ENCODE data around the gene EPGN. TPM values are rescaled to one million over a fixed set of nuclear protein-coding genes. Genes with fewer than 3 reads are reported as not detected.

Gene EPGN
- total RNA-seq, 2 experiments from 2014 or later: not detected

DNA sequence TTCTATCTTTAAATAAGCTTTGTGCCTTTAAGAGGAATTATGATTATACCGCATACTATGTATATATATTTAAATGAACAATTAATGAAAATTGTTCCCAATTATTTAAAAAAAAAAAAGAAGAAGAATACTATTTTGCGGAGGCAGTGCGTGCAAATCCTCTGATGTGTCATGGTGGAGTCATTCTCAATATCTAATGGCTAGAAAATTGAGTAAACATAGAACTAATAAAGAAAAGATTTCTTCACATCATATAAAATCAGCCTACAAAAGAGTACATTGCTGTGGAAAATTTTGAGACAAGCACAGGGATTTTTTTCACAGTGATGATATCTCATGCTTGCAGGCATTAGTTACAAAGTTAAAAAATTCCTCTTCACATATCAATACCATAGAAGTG lies 54.1 kb downstream of the EPGN start:
- Mint-ChIP-seq H3K36me3 (no peaks in the 10 kb centered on the region), H3K4me1 (ENCODE audit: low read depth) (peaks cover 10% of the 10 kb centered on the region), H3K27me3 (peaks cover 33% of the 10 kb centered on the region), H3K4me3 (no peak overlapping the region), H3K9me3 (no peaks in the 10 kb centered on the region), H3K27ac (no peak overlapping the region)
- no peak for DNase-seq
- intact Hi-C loops (cut with micrococcal nuclease): no loop called here
- CTCF ChIA-PET: no interaction called here
- POLR2A ChIA-PET: no interaction called here

DNA sequence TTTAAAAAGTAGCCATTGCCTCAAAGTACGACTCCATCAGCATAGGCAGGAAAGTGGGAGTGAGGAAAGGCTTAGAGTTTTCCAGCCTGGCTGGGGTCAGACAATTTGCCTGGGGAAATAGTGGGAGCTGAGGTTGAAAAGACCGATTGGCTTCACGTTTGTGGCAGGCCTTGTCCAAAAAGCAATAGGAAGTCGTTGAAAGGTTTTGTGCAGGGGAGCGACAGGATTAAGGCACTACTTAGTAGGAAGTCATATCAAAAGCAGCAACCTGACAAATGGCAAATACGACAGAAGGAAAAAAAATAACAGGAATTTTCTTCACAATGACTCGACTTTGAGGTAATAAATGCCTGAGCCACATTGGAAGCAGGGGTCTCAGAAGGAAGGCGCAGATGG lies 56.0 kb downstream of the EPGN start:
- H3K9me3 Mint-ChIP-seq: no peaks in the 10 kb centered on the region
- peaks cover 10% of the 10 kb centered on the region for H3K4me1 Mint-ChIP-seq (ENCODE audit: low read depth)
- no peak overlapping the region for H3K27ac Mint-ChIP-seq
- peaks cover 40% of the 10 kb centered on the region for H3K27me3 Mint-ChIP-seq
- POLR2A ChIA-PET: no interaction called here
- CTCF ChIA-PET: no interaction called here
- no peak overlapping the region for H3K4me3 Mint-ChIP-seq
- H3K36me3 Mint-ChIP-seq: no peaks in the 10 kb centered on the region
- intact Hi-C loops (cut with micrococcal nuclease): no loop called here
- DNase-seq: no peak

DNA sequence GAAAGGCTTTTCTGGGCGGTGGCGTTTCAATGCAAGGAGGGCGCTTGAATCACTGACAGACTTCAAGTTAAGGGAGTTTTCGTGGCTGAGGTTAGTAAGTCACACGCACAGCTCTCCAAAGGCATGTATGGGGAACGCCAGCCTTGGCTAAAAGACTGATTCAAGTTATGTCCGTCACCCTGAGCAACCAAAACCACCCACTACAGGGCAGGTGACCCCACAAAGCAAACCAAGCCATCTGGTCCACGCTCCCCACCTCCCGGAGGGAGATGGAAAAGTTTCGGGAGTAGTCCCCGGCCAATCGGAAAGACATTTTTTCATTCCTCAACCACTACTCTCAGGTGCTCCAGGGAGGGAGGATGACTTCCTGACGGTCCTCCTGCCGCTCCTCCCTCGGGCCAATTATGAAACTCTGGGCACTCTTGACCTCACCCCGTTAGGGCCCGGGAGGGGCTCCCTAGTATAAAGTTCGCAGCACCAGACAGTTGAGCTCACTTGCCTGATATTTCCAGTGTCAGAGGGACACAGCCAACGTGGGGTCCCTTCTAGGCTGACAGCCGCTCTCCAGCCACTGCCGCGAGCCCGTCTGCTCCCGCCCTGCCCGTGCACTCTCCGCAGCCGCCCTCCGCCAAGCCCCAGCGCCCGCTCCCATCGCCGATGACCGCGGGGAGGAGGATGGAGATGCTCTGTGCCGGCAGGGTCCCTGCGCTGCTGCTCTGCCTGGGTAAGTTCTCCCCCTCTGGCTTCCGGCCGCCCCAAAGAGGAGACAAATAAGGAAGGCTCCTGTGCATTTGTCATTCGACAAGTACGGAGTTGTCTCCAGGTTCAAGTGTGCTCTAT lies 56.6 kb downstream of the EPGN start, which contains the start of gene EREG:
Gene EREG, plus strand, starts transcription at position 494 of the 840 bp plus-strand sequence. Its CDS starts 164 bp downstream, at position 658.
- Mint-ChIP-seq H3K27me3 (peaks cover 37% of the 10 kb centered on the region), H3K27ac (no peak within 1 kb of the TSS)
- POLR2A ChIA-PET: no interaction called here

DNA sequence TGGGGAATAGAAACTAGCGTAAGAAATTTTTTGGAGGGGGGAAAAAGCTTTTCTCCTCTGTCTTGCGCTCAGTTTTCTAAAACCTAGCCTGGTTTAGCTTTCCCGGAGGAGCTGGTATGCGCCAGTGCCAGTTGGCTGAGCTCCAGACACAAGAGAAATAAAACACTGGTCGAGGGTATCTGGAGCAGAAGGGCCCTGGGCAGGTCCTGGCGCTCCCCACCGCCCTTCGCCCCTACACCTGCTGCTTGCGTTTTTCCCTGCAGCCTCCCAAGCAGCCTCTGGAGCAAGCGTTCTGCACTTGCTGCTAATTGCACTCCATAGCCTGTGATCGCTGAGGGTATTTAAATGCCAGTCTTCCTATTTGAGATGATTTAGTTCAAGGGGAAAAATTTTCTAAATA lies 57.5 kb downstream of the EPGN start:
- Mint-ChIP-seq H3K4me1 (ENCODE audit: low read depth) (peaks cover 10% of the 10 kb centered on the region), H3K27me3 (peaks cover 37% of the 10 kb centered on the region), H3K27ac (no peak overlapping the region), H3K9me3 (no peaks in the 10 kb centered on the region), H3K36me3 (no peaks in the 10 kb centered on the region), H3K4me3 (no peak overlapping the region)
- DNase-seq: no peak
- ChIA-PET CTCF (interaction anchor here (1.0 kb wide), 1 partner anchor 310 kb away, joined by 5 read pairs; no protein-coding TSS in a partner anchor), POLR2A (no interaction called here)
- intact Hi-C loops (cut with micrococcal nuclease): no loop called here

More for the DNA sequence above, 56.6 kb downstream of the EPGN start, which contains the start of gene EREG:
- Mint-ChIP-seq H3K4me3 (peak within 1 kb of the TSS; percentile 47), H3K9me3 (no peaks in the 10 kb centered on the region), H3K36me3 (no peaks in the 10 kb centered on the region), H3K4me1 (ENCODE audit: low read depth) (peaks cover 10% of the 10 kb centered on the region)
- CTCF ChIA-PET: interaction anchor here (1.0 kb wide), 1 partner anchor 311 kb away, joined by 5 read pairs; no protein-coding TSS in a partner anchor
- intact Hi-C loops (cut with micrococcal nuclease): no loop called here
- peak; percentile 22 for DNase-seq

Other genes starting within 250 kb of the EPGN start
- gene CXCL2, start 209.3 kb upstream of the EPGN start, total RNA-seq: not detected
- gene MTHFD2L, start 150.4 kb upstream of the EPGN start, total RNA-seq: 1 to 10 TPM; 5.4 to 6.5 TPM
- not detected for gene EREG, start 56.7 kb downstream of the EPGN start, total RNA-seq
- under 1 TPM; 0.36 to 0.74 TPM for gene AREG, start 136.7 kb downstream of the EPGN start, total RNA-seq

Measured in activated CD4-positive, alpha-beta memory T cell treated with anti-CD3 and anti-CD28 coated beads for 36 hours (primary cell).